ENCODE data around the gene TMEM185A.

- no peak for TF ChIP-seq CTCF (IDR thresholded peaks at IDR 0.05; ENCODE audit: insufficient read depth, low read length)
- no peak for TF ChIP-seq GABPA (IDR thresholded peaks at IDR 0.05; ENCODE audit: low read depth)
- no peak for TF ChIP-seq POLR2AphosphoS5 (IDR thresholded peaks at IDR 0.05; ENCODE audit: low read depth)
- no peak for TF ChIP-seq REST (IDR thresholded peaks at IDR 0.05; ENCODE audit: insufficient replicate concordance, low read depth)
Measured at GRCh38 chrX:149628768-149629167, 2.8 kb downstream of the TMEM185A start.
